OCI-LY3 (cell line): ENCODE results near the gene DDX25.

Source experiments
- H2AFZ ChIP-seq: fragments of 200-600, 300-600 bp; shearing (Covaris generic); 2 replicates; pipeline ENCODE4 v1.6.0; 2014; ENCODE audit warnings: antibody characterized with exemption, low read depth, low read length
- H3K27ac ChIP-seq: fragments of 200-600, 300-600 bp; sonication (generic); 2 replicates; pipeline ENCODE4 v1.5.1; 2014; ENCODE audit warnings: mild to moderate bottlenecking, low read length, moderate library complexity, mixed read lengths
- H3K27me3 ChIP-seq: fragments of 200-600, 300-600 bp; sonication (generic); 2 replicates; pipeline ENCODE4 v1.6.1; 2014; ENCODE audit warnings: low read depth, low read length, mixed read lengths
- H3K36me3 ChIP-seq: fragments of 200-600, 300-600 bp; sonication (generic); replicated peaks from 2 replicates; pipeline ENCODE3; 2014; ENCODE audit warnings: low read depth, low read length, mixed read lengths
- H3K4me1 ChIP-seq: fragments of 300-600, 200-600 bp; sonication (generic); 2 replicates; pipeline ENCODE4 v1.6.1; 2014; ENCODE audit warnings: low read length, mixed read lengths
- H3K4me2 ChIP-seq: fragments of 200-600, 300-600 bp; sonication (generic); 2 replicates; pipeline ENCODE4 v1.6.1; 2014; ENCODE audit warnings: low read length, mixed read lengths
- H3K4me3 ChIP-seq: fragments of 300-600, 200-600 bp; sonication (generic); 2 replicates; pipeline ENCODE4 v1.5.1; 2014; ENCODE audit warnings: antibody characterized with exemption, mild to moderate bottlenecking, low read length, moderate library complexity
- H3K79me2 ChIP-seq: fragments of 300-600, 200-600 bp; shearing (Covaris generic); 2 replicates; pipeline ENCODE4 v1.6.1; 2014; ENCODE audit warnings: mild to moderate bottlenecking, low read length, mixed read lengths
- H3K9ac ChIP-seq: fragments of 300-600, 200-600 bp; shearing (Covaris generic); 2 replicates; pipeline ENCODE4 v1.6.0; 2014; ENCODE audit warnings: mild to moderate bottlenecking, low read length, moderate library complexity
- H3K9me3 ChIP-seq: fragments of 200-600, 300-600 bp; shearing (Covaris generic); 2 replicates; pipeline ENCODE4 v1.6.1; 2014; ENCODE audit warnings: low read length, mixed read lengths; ENCODE audit not compliant: insufficient read depth
- H4K20me1 ChIP-seq: fragments of 200-600, 300-600 bp; sonication (generic); 2 replicates; pipeline ENCODE4 v1.6.1; 2016; ENCODE audit warnings: low read length, mixed read lengths; ENCODE audit not compliant: insufficient read depth
- EZH2phosphoT487 ChIP-seq: fragments of 200-600 bp; shearing (Covaris generic); IDR thresholded peaks from 2 replicates; pipeline ENCODE4 v1.6.1; 2018; ENCODE audit warnings: antibody characterized with exemption, mixed run types, low read depth
- TF ChIP-seq, protein P1 (sequence below): fragments of 200-600, 300-600 bp; sonication (generic); IDR thresholded peaks from 2 replicates; pipeline ENCODE4 v1.5.1; 2014; ENCODE audit warnings: antibody characterized with exemption, low read length, low read depth

Gene DDX25

GRCh38 chr11:125955856-125956255 is 51.5 kb downstream of the DDX25 start:
- H3K4me3 ChIP-seq, result no peak overlapping the region
- no peaks in the 10 kb centered on the region for H3K79me2 ChIP-seq
- no peaks in the 10 kb centered on the region for H4K20me1 ChIP-seq
- no peaks in the 10 kb centered on the region for H3K36me3 ChIP-seq
- no peak overlapping the region for H3K9ac ChIP-seq
- H3K27me3 ChIP-seq, result no peaks in the 10 kb centered on the region
- no peaks in the 10 kb centered on the region for H3K4me1 ChIP-seq
- no peak overlapping the region for H3K4me2 ChIP-seq
- TF ChIP-seq, protein P1, sequence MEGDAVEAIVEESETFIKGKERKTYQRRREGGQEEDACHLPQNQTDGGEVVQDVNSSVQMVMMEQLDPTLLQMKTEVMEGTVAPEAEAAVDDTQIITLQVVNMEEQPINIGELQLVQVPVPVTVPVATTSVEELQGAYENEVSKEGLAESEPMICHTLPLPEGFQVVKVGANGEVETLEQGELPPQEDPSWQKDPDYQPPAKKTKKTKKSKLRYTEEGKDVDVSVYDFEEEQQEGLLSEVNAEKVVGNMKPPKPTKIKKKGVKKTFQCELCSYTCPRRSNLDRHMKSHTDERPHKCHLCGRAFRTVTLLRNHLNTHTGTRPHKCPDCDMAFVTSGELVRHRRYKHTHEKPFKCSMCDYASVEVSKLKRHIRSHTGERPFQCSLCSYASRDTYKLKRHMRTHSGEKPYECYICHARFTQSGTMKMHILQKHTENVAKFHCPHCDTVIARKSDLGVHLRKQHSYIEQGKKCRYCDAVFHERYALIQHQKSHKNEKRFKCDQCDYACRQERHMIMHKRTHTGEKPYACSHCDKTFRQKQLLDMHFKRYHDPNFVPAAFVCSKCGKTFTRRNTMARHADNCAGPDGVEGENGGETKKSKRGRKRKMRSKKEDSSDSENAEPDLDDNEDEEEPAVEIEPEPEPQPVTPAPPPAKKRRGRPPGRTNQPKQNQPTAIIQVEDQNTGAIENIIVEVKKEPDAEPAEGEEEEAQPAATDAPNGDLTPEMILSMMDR, result no peak
- TF ChIP-seq EZH2phosphoT487, result no peak
- no peak overlapping the region for H3K27ac ChIP-seq
- H3K9me3 ChIP-seq, result no peaks in the 10 kb centered on the region
- no peak overlapping the region for H2AFZ ChIP-seq

- Histone ChIP-seq H4K20me1 (no peaks in the 10 kb centered on the region), H2AFZ (no peak overlapping the region), H3K9ac (no peak overlapping the region), H3K9me3 (no peaks in the 10 kb centered on the region), H3K4me1 (no peaks in the 10 kb centered on the region), H3K27ac (no peak overlapping the region), H3K79me2 (no peaks in the 10 kb centered on the region), H3K36me3 (no peaks in the 10 kb centered on the region), H3K27me3 (no peaks in the 10 kb centered on the region), H3K4me3 (no peak overlapping the region), H3K4me2 (no peak overlapping the region)
- TF ChIP-seq, protein P1, result no peak
- TF ChIP-seq EZH2phosphoT487, result no peak
These were observed 52.3 kb downstream of the DDX25 start for GRCh38 chr11:125956391-125957134.

- H3K4me2 ChIP-seq, result no peak overlapping the region
- no peaks in the 10 kb centered on the region for H3K36me3 ChIP-seq
- H4K20me1 ChIP-seq, result no peaks in the 10 kb centered on the region
- no peak overlapping the region for H3K27ac ChIP-seq
- no peaks in the 10 kb centered on the region for H3K9me3 ChIP-seq
- no peak overlapping the region for H2AFZ ChIP-seq
- H3K9ac ChIP-seq, result no peak overlapping the region
- no peak overlapping the region for H3K4me3 ChIP-seq
- TF ChIP-seq, protein P1, result no peak
- TF ChIP-seq EZH2phosphoT487, result no peak
- no peaks in the 10 kb centered on the region for H3K79me2 ChIP-seq
- no peaks in the 10 kb centered on the region for H3K4me1 ChIP-seq
- no peaks in the 10 kb centered on the region for H3K27me3 ChIP-seq
These were observed 53.5 kb downstream of the DDX25 start for GRCh38 chr11:125957618-125958332.

- Histone ChIP-seq H3K4me3 (no peak overlapping the region), H3K4me2 (no peak overlapping the region), H3K9me3 (no peaks in the 10 kb centered on the region), H3K79me2 (no peaks in the 10 kb centered on the region), H3K36me3 (no peaks in the 10 kb centered on the region), H3K9ac (no peak overlapping the region), H3K27ac (no peak overlapping the region), H3K27me3 (no peaks in the 10 kb centered on the region), H4K20me1 (no peaks in the 10 kb centered on the region), H3K4me1 (no peaks in the 10 kb centered on the region), H2AFZ (no peak overlapping the region)
- TF ChIP-seq, protein P1, result no peak
These were observed 54.6 kb downstream of the DDX25 start for GRCh38 chr11:125958872-125959400.
